ENCODE measurements around the gene SH3PXD2A. TPM values are rescaled to one million over a fixed set of nuclear protein-coding genes. Genes with fewer than 3 reads are reported as not detected.
A peak's percentile ranks its signal among the peaks of the same experiment; 100 is the strongest.

Gene SH3PXD2A
- total RNA-seq, 1 experiment from 2014 or later: 4.5 TPM

DNA sequence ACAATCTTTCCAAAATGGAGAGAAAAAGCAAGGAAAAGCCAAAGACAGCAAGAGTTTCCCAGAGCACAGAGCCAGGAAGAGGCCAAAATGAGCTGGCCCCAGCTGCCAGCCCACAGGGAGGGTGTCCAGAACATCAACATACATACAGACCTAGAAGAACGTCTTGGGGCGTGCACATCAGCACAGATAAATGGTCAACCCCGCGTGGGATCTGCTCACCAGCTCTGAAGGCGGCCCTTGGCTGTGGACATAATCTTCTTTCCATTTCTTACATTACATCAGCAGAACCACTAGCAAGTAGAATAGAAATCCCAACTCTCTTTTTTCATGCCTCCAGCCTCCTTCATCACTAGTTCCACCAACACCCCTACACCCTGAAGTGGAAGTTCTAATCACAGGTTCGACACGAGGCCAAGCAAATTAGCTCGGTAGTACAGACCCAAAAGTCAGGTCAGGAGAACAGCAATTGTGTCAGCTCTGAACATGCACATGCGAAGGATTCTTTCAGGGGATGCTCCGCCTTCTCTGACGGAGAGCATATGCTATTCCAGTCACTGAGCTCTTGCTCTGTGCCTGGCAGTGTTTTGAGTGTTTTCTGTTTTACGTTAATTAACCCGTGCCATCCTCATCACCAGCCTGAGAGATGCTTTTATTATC lies 16.4 kb downstream of the SH3PXD2A start:
- H3K56ac ChIP-seq (ENCODE audit: insufficient read length, low read depth, low read length): no peak overlapping the region
- TF ChIP-seq, protein P1, sequence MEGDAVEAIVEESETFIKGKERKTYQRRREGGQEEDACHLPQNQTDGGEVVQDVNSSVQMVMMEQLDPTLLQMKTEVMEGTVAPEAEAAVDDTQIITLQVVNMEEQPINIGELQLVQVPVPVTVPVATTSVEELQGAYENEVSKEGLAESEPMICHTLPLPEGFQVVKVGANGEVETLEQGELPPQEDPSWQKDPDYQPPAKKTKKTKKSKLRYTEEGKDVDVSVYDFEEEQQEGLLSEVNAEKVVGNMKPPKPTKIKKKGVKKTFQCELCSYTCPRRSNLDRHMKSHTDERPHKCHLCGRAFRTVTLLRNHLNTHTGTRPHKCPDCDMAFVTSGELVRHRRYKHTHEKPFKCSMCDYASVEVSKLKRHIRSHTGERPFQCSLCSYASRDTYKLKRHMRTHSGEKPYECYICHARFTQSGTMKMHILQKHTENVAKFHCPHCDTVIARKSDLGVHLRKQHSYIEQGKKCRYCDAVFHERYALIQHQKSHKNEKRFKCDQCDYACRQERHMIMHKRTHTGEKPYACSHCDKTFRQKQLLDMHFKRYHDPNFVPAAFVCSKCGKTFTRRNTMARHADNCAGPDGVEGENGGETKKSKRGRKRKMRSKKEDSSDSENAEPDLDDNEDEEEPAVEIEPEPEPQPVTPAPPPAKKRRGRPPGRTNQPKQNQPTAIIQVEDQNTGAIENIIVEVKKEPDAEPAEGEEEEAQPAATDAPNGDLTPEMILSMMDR (conservative IDR thresholded peaks at IDR 0.05): no peak
- H4K20me1 ChIP-seq (ENCODE audit: control insufficient read depth, insufficient read depth, insufficient read length): no peaks in the 10 kb centered on the region
- no CpG with 5 or more reads among the region's 13 CpGs for WGBS (ENCODE audit: extremely low coverage, insufficient read length, low lambda C conversion rate)
- no peak overlapping the region for H2BK12ac ChIP-seq (ENCODE audit: insufficient read length, low read depth, low read length)
- no peaks in the 10 kb centered on the region for H3K36me3 Mint-ChIP-seq (ENCODE audit: insufficient read depth in 1 of 3, low read depth in 3 of 3)
- no peaks in the 10 kb centered on the region for H3K9me3 Mint-ChIP-seq
- H3K79me1 ChIP-seq (ENCODE audit: insufficient read depth, low read depth, low read length, poor library complexity, severe bottlenecking): no peaks in the 10 kb centered on the region
- no peak for DNase-seq
- no peak overlapping the region for H3K18ac ChIP-seq (ENCODE audit: insufficient read length, low read depth, low read length)
- H4K91ac ChIP-seq (ENCODE audit: insufficient read length, low read depth, low read length): no peak overlapping the region
- no peaks in the 10 kb centered on the region for H3K79me2 ChIP-seq (ENCODE audit: insufficient read depth, low read length)
- no peak overlapping the region for H4K5ac ChIP-seq (ENCODE audit: insufficient read length, low read depth, low read length)
- H2BK5ac ChIP-seq (ENCODE audit: insufficient read length, low read length): no peak overlapping the region
- H3K9me3 ChIP-seq (ENCODE audit: control insufficient read depth, low read depth, low read length): no peaks in the 10 kb centered on the region
- peaks cover 24% of the 10 kb centered on the region; the same call in 1 of the 2 replicates for H3K4me1 ChIP-seq (ENCODE audit: insufficient read depth, low read length)
- H3K27ac Mint-ChIP-seq: peak overlapping the region in 1 of 3 experiments; percentile 81; a peak in 1 of 7 replicates
- H3K4me2 ChIP-seq (ENCODE audit: insufficient read depth, insufficient read length, low read length): no peak overlapping the region
- no peaks in the 10 kb centered on the region for H3K23me2 ChIP-seq (ENCODE audit: insufficient read length, low read depth, low read length, poor library complexity, severe bottlenecking)
- H3K9ac ChIP-seq (ENCODE audit: extremely low read depth, insufficient read length, low read length): no peak overlapping the region
- H2BK20ac ChIP-seq (ENCODE audit: low read depth, low read length, poor library complexity, severe bottlenecking): no peak overlapping the region
- no peak overlapping the region for H2BK15ac ChIP-seq (ENCODE audit: low read depth, low read length)
- no peak overlapping the region for H3K4ac ChIP-seq (ENCODE audit: low read depth, low read length)
- H4K8ac ChIP-seq (replicated peaks; ENCODE audit: insufficient read length, low read depth, low read length): no peak overlapping the region
- no peak overlapping the region for H3T11ph ChIP-seq (ENCODE audit: low read length)
- H2BK120ac ChIP-seq (ENCODE audit: low read depth, low read length, poor library complexity, severe bottlenecking): no peak overlapping the region
- no peak overlapping the region for H3K23ac ChIP-seq (ENCODE audit: insufficient read length, low read depth, low read length)
- H3K14ac ChIP-seq (ENCODE audit: insufficient read depth, low read length): no peak overlapping the region
- peak overlapping the region in 1 of 2 experiments; percentile 13; a peak in 1 of 5 replicates for H3K4me3 Mint-ChIP-seq
- H3K4me1 Mint-ChIP-seq: peaks cover 48 to 59% of the 10 kb centered on the region in 2 experiments
- H3K27ac ChIP-seq (ENCODE audit: insufficient read length, low read depth, low read length): no peak overlapping the region
- no peak overlapping the region for H2AK5ac ChIP-seq (ENCODE audit: insufficient read length, low read length)
- H3K27me3 Mint-ChIP-seq (ENCODE audit: low read depth): peaks cover 9% of the 10 kb centered on the region
- no peak overlapping the region for H2AFZ ChIP-seq (ENCODE audit: low read length)
- H3K27me3 ChIP-seq (ENCODE audit: insufficient read depth, low read length): no peaks in the 10 kb centered on the region

Data from H9 (cell line).